ENCODE data around the gene COPS2.

DNA sequence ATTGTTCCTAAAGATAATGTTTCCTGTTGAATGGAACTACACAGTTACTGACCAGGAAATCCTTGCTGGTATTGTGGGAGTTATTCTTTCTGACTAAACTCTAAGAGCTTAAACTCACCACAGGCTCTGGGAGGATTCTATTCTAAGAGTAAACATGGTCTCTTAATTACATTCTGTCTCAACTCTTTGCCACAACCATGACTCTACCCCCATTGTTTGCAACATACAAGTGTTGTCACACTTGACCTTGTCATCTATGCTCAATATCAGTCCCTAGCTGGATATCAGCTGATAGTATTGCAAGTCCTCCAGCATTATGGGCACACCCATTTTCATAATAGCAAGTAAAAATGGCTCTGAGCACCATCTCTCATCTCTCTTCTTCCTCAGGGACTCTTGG lies 79.5 kb downstream of the COPS2 start:
- TF ChIP-seq CTCF (IDR thresholded peaks at IDR 0.05; ENCODE audit: poor library complexity) = no peak
- no peak for TF ChIP-seq EZH2phosphoT487 (IDR thresholded peaks at IDR 0.05; ENCODE audit: low read depth, severe bottlenecking, unreplicated experiment)
- TF ChIP-seq EZH2 (IDR thresholded peaks at IDR 0.05; ENCODE audit: borderline replicate concordance) = no peak
